HG03039 (cell line): ENCODE measurements around the gene CD101.
A peak's percentile ranks its signal among the peaks of the same experiment; 100 is the strongest.
"Not testable (repeated sequence)": the region's sequence is repeated elsewhere in the genome, so short reads cannot be mapped to it uniquely, and the experiment has no call there.

Source experiments
- ATAC-seq: cut with Tn5 transposase; IDR thresholded peaks from one replicate; pipeline ENCODE4 v1.9.1; 2021; ENCODE audit warnings: mild to moderate bottlenecking, moderate library complexity; ENCODE audit not compliant: unreplicated experiment

Gene CD101, protein sequence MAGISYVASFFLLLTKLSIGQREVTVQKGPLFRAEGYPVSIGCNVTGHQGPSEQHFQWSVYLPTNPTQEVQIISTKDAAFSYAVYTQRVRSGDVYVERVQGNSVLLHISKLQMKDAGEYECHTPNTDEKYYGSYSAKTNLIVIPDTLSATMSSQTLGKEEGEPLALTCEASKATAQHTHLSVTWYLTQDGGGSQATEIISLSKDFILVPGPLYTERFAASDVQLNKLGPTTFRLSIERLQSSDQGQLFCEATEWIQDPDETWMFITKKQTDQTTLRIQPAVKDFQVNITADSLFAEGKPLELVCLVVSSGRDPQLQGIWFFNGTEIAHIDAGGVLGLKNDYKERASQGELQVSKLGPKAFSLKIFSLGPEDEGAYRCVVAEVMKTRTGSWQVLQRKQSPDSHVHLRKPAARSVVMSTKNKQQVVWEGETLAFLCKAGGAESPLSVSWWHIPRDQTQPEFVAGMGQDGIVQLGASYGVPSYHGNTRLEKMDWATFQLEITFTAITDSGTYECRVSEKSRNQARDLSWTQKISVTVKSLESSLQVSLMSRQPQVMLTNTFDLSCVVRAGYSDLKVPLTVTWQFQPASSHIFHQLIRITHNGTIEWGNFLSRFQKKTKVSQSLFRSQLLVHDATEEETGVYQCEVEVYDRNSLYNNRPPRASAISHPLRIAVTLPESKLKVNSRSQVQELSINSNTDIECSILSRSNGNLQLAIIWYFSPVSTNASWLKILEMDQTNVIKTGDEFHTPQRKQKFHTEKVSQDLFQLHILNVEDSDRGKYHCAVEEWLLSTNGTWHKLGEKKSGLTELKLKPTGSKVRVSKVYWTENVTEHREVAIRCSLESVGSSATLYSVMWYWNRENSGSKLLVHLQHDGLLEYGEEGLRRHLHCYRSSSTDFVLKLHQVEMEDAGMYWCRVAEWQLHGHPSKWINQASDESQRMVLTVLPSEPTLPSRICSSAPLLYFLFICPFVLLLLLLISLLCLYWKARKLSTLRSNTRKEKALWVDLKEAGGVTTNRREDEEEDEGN

GRCh38 chr1:117001254-117001927, at the start of gene CD101:
Gene CD101 (plus strand): TSS chr1:117001760. CDS start chr1:117001818, 58 bp downstream.
- ATAC-seq, result peak; percentile 93

DNA sequence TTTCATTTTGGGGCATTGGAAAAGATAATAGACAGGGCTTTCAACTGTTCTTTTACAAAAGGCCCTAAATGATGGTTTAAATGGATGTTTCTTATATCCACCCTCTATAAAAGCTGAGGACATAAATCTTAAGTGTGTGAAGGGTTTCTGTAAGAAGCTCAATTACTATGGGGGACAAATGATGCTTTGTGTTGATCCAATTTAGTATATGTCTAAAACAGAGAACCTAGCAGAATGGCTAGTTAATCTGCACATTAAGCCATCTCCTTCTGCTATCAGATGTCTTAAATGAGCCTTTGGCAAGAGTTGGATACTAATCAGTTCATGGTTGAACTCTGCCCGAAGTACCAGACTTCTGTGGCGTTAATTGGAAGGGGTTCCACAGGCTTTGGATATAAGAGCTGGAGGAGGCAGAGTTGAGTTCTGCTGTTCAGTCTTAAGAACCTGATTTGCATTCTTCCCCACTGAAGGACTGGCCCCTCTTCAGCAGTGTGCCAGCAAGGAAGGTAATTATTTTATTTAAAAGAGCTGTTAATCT, 48.8 kb upstream of the CD101 start:
- no peak for ATAC-seq

GRCh38 chr1:116954440-116954839, 47.1 kb upstream of the CD101 start:
- no peak for ATAC-seq

DNA sequence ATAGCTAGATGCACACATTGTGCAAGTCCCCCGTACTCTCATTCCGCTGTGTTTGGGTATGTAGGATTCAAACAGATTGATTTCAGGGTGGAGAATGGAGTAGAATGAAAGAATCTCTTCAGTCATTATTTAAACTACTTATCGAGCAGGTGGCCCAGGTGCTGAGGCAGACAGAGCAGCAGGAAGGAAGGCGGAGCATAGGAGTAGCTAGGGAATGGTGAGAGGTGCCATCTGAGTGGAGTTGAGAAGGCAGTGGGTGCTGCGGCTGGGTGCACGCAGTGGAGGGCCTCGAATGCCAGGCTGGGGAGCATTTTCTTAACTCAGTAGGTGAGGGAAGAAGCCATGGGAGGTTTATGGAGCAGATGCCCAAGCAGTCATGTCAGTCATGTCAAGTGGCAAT, 45.2 kb upstream of the CD101 start:
- no peak for ATAC-seq

DNA sequence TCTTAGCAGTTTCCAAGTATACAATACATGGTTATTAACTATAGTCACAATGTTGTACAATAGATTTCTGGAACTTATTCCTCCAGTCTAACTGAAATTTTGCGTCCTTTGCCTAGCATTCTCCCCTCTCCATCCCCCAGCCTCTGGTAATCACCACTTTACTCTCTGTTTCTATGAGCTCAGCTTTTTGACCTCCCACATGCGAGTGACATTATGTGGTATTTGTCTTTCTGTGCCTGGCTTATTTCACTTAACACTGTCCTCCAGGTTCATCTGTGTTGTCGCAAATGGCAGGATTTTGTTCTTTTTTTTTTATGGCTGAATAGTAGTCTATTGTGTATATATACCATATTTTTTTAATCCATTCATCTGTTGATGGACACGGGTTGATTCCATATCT, 43.9 kb upstream of the CD101 start:
- ATAC-seq, result no peak

GRCh38 chr1:116958110-116958509, 43.5 kb upstream of the CD101 start:
- ATAC-seq, result no peak

DNA sequence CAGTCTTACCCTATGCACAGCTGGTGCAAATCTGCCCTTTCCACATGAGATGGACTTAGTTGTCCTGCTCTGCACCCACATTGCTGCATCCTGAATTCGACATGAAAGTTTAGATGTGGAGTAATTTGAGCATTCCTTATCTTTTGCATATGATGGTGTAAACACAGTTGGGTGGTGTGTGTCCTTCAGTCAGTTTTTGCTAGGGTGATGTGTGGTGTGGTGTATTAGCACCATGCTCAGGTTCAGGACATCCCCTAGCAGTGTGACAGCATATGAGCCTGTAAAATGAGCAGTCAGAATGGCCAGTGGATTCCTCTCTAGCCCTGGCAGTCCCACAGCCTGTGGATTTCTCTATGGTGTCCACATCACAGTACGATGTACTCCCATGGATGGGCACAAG, 42.6 kb upstream of the CD101 start:
- ATAC-seq, result no peak

DNA sequence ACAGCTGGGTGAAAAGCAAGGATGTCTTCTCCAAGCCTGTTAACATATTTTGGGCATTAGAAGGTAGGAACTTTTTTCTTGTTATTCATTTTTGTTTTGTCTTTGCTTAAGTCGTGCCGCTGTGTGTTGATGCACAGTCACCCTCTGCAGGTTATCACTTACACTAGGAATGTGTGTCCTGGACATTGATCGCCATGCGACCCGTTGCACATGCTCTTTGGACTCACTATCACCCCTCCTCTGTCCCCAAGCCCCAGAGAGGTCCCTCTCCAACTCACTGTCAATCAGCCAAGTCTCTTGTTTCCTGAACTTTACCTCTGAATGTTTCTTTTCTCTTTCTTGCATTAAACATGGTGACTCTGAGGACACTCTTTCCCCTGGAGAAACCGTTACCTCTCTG, 40.0 kb upstream of the CD101 start:
- ATAC-seq, result no peak

DNA sequence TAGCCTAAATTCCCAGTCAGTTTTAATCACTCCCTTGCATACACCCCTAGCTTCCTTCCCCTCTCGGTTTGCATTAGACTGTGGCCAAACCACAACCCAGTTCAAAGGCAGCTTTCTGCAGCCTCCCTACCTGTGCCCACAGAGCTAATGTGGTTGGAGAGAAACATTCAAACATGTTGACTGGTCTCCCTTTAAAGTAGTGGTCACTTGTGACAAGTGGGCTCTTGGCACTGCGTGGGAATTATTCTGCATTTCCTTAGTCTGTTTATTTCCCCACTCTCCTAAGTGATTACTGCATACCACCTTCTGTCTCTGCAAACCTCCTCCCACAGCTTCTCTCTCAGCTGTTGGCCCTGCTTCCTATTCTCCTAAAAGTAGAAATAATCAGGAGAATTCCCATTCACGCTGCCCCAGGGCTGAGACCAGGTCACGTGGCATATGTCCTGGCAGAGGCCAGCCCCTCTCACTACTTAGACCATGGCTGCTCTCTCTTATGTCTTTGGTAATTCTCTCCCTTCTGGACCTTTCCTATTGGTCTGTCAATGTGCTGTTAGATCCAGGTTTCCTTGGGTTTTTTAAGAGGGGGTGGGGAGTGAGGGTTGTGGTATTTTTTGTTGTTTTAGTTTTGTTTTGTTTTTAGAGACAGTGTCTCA, 38.4 kb upstream of the CD101 start:
- ATAC-seq, result no peak

DNA sequence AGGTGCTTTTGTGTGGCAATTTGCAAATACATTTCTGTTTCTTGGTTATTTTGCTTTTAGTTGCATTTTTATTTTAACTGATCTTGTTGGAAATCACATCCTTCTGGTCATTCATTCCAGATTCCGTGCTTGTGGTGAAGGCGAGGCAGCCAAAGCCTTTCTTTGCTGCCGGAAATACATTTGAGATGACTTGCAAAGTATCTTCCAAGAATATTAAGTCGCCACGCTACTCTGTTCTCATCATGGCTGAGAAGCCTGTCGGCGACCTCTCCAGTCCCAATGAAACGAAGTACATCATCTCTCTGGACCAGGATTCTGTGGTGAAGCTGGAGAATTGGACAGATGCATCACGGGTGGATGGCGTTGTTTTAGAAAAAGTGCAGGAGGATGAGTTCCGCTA, 34.8 kb upstream of the CD101 start:
- no peak for ATAC-seq

GRCh38 chr1:116968724-116969123, 32.8 kb upstream of the CD101 start:
- ATAC-seq, result no peak

DNA sequence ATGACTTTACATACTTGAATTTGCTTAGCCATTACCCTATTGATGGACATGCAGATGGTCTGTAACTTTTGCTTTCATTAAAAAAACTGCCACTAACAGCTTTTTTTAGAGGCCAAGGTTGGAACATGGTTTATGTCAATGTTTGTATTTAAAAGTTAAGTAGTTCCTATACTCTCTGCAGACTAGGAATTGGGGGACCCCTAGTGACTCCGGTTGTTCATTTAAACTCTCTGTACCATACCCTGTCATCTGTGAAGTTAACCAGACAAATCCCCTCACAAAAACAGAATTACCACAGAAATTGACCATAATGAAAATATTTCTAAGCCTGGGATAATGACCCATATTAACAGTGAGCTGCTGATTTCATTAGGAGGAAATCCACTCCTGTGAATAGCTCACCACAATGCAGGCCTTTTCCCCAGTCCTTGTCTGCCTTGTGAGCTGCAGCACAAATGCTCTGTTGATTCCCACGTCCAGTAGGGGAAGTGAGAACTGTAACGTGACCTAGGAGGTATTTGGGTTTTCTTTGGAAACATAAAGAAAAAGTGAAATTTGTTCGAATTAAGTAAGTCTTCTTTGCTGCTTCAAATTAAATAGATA, 30.2 kb upstream of the CD101 start:
- ATAC-seq, result no peak

DNA sequence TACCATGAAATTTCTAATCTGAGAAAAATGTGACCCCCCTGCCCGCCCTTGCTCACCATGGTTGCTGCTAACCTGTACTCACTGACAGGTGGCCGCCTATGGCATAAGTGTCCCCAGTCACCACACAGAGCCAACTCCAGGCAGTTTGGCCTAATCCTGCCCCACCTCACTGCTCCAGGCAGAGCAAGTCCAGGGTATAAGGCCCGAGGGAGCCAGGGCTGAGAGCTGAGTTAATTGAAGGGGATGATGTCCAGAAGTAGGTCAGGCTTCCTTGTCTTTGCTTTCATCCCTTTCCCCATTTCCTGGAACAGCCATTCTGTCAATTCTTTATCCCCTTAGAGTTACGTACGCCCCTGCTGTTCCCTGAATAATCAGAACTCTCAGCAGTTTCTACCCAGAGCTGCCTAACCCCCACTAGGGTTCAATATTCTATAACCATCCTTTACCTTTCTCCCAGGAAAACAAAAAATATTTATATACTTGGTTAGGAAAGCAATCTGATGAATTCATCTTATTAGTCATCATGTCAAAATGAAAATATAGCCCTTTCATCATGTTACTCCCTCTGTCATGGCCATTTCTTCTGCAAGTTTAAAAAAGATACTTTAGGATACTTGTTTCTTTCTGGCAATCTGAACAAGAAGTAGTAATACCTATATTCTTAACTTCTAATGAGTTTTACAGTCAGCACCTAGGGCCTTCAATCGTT, 29.4 kb upstream of the CD101 start:
- no peak for ATAC-seq

DNA sequence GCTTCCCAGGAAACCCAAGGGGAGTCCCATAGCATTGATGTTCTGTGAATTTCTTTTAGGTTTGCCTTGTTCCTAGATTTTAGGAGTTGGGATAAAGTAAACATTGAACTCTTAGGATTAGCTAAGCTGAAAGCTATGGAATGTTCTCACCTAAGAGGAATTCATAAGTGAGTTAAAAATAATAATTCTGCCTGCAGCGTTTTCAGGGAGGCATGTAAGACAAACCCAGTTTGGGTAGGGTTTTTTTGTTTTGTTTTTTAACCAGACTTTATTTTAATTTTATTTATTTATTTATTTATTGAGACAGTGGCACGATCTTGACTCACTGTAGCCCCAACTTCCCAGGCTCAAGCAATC, 28.9 kb upstream of the CD101 start:
- ATAC-seq, result no peak

DNA sequence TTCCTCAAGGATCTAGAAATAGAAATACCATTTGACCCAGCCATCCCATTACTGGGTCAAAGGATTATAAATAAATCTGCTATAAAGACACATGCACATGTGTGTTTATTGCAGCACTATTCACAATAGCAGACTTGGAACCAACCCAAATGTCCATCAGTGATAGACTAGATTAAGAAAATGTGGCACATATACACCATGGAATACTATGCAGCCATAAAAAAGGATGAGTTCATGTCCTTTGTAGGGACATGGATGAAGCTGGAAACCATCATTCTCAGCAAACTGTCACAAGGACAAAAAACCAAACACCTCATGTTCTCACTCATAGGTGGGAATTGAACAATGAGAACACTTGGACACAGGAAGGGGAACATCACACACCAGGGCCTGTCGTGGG, 21.3 kb upstream of the CD101 start:
- ATAC-seq, result not testable (repeated sequence)

DNA sequence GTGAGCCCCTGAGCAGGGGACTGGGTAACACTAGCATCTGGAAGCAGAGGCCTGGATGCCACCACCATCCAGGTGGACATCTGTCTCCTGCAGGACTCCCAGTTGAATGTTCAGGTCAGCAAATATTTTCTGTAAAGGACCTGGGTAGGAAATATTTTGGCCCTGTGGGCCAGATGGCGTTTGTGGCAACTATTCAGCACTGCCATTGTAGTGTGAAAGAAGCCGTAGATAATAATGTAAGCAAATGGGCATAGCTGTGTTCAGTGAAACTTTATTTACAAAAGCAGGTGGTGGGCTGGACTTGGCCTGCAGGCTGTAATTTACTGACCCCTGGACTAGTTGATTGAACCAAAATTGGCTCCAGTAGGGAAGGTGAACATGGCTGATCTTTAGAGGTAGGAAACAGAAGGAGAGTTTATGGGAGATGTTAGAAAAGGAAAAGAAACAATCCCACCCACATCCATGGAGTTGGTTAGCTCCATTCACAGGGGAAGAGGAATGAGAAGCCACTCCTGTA, 20.0 kb upstream of the CD101 start:
- no peak for ATAC-seq

- ATAC-seq, result no peak
Measured at GRCh38 chr1:116982319-116983004, 19.1 kb upstream of the CD101 start.

DNA sequence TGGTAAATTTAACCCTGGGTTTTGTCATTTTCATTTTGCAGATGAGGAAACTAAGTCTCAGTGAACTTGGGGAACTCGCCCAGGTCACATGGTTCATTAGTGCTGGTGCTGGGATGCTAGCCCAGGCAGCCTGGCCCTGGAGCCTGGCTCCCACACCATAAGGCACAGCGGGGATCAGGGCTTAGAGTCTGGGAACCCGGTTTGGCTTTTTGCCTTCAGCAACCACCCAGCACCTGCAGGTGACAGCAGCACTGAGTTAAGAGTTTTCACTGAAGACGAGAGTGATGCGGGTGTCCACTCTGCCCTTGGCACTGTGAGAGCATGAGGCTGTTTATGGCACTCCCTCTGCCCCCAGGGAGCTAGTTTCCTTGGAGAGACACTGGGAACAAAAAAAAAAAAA, 18.4 kb upstream of the CD101 start:
- ATAC-seq, result no peak

DNA sequence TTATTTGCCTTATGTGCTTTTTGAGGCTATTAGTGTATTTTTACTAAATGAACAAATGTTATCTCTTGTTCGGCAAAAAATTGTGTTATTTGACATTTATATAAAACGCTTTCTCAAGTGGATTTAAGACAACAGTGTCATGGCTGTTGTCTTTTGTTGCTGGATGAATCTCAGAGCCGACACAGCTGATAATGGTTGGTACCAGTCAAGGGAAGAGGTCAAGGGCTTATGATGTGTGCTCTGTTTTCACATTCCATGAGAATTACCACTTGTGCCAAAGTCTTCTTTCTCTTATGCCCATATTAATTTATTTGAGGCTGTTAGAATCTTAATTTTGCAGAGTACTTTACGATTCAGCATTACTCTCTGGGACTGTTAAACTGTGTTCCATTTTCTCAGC, 17.9 kb upstream of the CD101 start:
- ATAC-seq, result no peak
